ENCODE data around the gene DGKH. TPM values are rescaled to one million over a fixed set of nuclear protein-coding genes. Genes with fewer than 3 reads are reported as not detected.
A peak's percentile ranks its signal among the peaks of the same experiment; 100 is the strongest.

The DGKH gene
- total and polyA plus RNA-seq, 9 of the 15 experiments (the other 6 are each of a cell fraction or from before 2014, with no cell fraction given) = 0.38 to 4.4 (median 3.1) TPM

GRCh38 chr13:42039946-42040729 is 8.3 kb upstream of the DGKH start (continued):
- TF ChIP-seq ATF3 (IDR thresholded peaks at IDR 0.05) (no peak), ATF3 (CRISPR knock-in tag; conservative IDR thresholded peaks at IDR 0.05) (no peak), EHMT2 (IDR thresholded peaks at IDR 0.05) (no peak), ZBTB11 (CRISPR knock-in tag; IDR thresholded peaks at IDR 0.05) (peak in 1 of 3 experiments; percentile 46; a peak in 1 of 6 replicates), DPF2 (IDR thresholded peaks at IDR 0.05) (no peak), TSC22D4 (tag; IDR thresholded peaks at IDR 0.05) (no peak), POLR3A (IDR thresholded peaks at IDR 0.05; ENCODE audit: borderline replicate concordance, extremely low read depth, insufficient read depth, insufficient read length) (no peak), MCM7 (IDR thresholded peaks at IDR 0.05) (no peak), ESRRA (IDR thresholded peaks at IDR 0.05; ENCODE audit: borderline replicate concordance, low read depth) (0 out of 2 replicates have a peak, but pooled peaks have one; percentile 14), ZFX (CRISPR knock-in tag; IDR thresholded peaks at IDR 0.05) (peak; percentile 75), ZBTB9 (CRISPR knock-in tag; IDR thresholded peaks at IDR 0.05) (0 out of 2 replicates have a peak, but pooled peaks have one; percentile 38), RHOXF2B (CRISPR knock-in tag; conservative IDR thresholded peaks at IDR 0.05) (no peak), ZNF133 (CRISPR knock-in tag; IDR thresholded peaks at IDR 0.05) (no peak), SUPT5H (IDR thresholded peaks at IDR 0.05) (no peak), DEAF1 (CRISPR knock-in tag; IDR thresholded peaks at IDR 0.05) (no peak), MCM5 (IDR thresholded peaks at IDR 0.05; ENCODE audit: low read depth) (no peak), RBM14 (IDR thresholded peaks at IDR 0.05; ENCODE audit: borderline replicate concordance, insufficient read depth, low read depth, low read length) (0 out of 2 replicates have a peak, but pooled peaks have one; percentile 50), DMBX1 (CRISPR knock-in tag; IDR thresholded peaks at IDR 0.05; ENCODE audit: borderline replicate concordance) (no peak), ZNF232 (CRISPR knock-in tag; IDR thresholded peaks at IDR 0.05) (no peak), ZNF384 (IDR thresholded peaks at IDR 0.05; ENCODE audit: low read depth, low read length) (no peak), GTF2F1 (IDR thresholded peaks at IDR 0.05; ENCODE audit: low read depth, low read length) (no peak), SPI1 (IDR thresholded peaks at IDR 0.05; ENCODE audit: borderline replicate concordance, low read depth, low read length) (no peak)

Measured in K562 (cell line).